GDM1 (cell line): ENCODE measurements around the gene SMARCA1.

Source experiments
- DNase-seq: peaks from one replicate; lab custom pipeline; 2025; lab: John Stamatoyannopoulos, UW

The SMARCA1 gene

DNA sequence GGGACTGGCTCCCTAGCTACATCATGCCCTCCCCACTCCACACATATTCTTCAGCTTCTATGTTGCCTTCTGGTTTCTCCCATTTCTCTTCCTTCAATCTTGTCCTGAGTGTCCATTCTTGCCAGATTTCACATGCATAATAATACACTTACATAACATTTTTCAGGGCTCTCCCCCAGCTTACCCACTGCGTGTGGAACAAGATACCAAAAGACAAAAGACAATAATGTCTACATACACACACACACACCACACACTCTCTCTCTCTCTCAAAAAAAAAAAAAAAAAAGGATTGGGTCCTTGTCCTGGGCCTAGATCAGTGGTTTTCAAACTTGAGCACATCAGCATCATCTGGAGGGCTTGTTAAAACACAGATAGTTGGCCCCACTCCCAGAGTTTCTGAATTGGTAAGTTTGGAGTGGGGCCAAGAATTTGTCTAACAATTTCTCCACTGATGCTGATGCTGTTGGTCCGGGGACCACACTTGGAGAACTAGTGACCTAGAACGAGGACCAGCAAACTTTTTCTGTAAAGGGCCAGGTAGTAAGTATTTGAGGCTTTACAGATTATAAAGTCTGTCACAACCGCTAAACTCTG lies 6.5 kb upstream of the SMARCA1 start:
- DNase-seq, result no peak

GRCh38 chrX:129525896-129526295 lies 2.6 kb upstream of the SMARCA1 start:
- DNase-seq, result no peak

DNA sequence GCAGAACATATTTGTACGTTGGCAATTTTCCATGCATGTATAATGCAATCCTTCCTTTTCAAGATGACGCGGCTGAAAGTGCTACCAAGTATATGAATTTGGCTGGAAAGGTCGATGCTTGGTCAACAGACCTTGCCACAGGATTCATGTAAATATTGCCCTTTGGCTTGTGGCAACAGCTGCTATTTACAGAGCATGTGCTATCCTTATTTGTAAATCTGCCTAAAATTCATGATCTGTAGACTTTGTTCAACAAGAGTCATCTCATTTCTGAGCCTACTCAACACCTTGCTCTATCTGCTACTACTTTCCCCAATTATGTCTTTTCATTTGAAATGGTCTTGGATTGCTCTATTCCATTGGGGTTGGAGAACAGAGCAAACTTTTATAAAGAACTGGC lies 1.9 kb upstream of the SMARCA1 start:
- no peak for DNase-seq

- no peak for DNase-seq
Measured at GRCh38 chrX:129524250-129524850, 1.1 kb upstream of the SMARCA1 start.

GRCh38 chrX:129522184-129523078 lies 859 bp downstream of the SMARCA1 start:
- no peak for DNase-seq

GRCh38 chrX:129520151-129520550 lies 3.1 kb downstream of the SMARCA1 start:
- DNase-seq, result no peak

- DNase-seq, result no peak
Measured at GRCh38 chrX:129516402-129516801, 6.9 kb downstream of the SMARCA1 start.

DNA sequence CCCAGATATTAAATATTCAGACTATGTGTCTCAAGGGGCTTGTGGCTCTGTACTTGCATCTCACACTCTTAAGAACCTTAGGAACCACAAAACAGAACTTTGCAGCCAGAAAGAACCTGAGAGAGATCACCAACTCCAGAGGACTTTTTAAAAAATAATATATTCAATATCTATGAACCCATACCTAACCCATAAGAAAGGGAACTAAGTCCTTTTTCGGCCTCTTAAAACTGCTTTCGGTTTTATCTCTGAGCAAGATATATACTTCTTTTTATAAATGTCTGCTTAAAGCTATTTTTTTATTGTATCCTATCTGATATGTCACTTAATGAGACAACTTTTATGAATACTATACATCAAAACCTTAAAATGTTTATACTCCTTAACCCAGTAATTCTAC lies 10.9 kb downstream of the SMARCA1 start:
- DNase-seq, result no peak

GRCh38 chrX:129511689-129512088 lies 11.6 kb downstream of the SMARCA1 start:
- no peak for DNase-seq

GRCh38 chrX:129510331-129510730 lies 13.0 kb downstream of the SMARCA1 start:
- no peak for DNase-seq

GRCh38 chrX:129497146-129497843 lies 26.0 kb downstream of the SMARCA1 start:
- DNase-seq, result no peak

GRCh38 chrX:129496625-129497024 lies 26.7 kb downstream of the SMARCA1 start:
- DNase-seq, result no peak

DNA sequence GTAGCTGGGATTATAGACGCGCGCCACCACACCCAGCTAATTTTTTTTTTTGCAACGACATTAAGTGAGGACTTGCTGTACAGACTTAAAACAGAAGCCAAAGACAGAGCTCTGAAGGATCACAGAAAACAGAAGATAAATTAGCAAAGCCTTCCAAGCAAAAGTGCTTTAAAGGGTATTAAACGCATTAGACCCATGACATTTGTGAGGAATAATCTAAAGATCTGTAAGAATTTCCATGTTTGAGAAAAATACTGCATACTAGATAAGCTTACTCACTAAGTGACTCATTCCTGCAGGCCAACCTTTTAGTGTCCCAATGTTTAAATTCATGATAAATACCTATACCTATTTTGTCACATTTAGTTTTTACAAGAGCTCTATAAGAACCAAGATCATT lies 27.4 kb downstream of the SMARCA1 start:
- no peak for DNase-seq

GRCh38 chrX:129494887-129495286 lies 28.4 kb downstream of the SMARCA1 start:
- DNase-seq, result no peak

DNA sequence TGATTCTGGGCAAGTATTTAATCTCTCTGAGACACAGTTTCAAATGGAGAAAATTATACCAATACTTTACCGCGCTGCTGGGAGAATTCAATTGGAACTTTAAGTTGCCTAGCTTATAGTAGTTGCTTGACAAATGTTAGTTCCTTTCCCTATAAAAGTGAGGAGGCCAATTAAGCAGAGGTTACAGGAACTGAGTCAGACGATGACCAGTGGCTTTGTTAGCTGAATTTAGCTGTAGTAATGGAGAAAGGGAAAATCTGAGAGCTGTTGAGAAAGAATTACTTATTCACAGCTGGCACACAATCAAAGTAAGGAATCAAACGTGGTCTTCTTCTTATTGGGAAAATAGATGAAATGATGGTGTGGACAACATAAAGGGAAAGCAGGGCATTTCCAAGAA lies 29.6 kb downstream of the SMARCA1 start:
- no peak for DNase-seq

DNA sequence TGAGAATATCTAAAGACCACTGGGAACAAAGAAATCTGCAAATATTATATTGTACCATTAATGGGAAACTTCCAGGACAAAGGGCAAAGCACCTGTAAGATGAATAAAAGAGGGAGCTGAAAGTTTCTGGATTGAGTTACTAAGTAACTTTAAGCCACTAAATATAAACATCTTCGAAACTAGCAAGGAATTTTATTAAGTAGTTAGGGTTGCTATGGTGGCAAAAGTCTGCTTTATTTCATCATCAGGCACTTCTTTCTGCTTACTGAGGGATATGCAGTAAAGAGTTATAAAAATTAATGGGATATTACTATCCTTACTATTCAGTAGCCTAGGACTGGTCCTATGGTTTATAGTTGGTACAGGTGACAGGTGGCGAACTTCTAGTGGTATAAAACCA lies 33.0 kb downstream of the SMARCA1 start:
- DNase-seq, result no peak

GRCh38 chrX:129488359-129488758 lies 34.9 kb downstream of the SMARCA1 start:
- no peak for DNase-seq

GRCh38 chrX:129480889-129481288 lies 42.4 kb downstream of the SMARCA1 start:
- no peak for DNase-seq

GRCh38 chrX:129478516-129478915 lies 44.8 kb downstream of the SMARCA1 start:
- no peak for DNase-seq

DNA sequence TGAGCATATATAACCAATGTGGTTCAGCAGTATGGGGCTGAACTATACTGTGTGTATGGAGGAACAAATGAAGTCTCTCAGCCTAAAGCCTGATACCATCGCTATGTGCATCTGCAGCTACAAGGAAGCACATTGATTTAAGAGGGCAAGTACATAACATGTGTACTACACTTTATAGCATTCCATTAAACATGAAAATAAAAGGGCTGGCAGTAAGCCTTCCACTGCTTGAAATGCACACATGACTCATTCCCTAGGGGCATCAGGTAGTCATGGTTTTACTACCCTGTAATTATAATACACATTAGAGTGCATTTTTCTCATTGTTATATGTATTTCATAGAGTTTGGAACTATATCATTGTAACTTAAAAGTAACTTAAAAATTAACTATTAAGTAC lies 51.2 kb downstream of the SMARCA1 start:
- no peak for DNase-seq

- DNase-seq, result no peak
Measured at GRCh38 chrX:129462707-129463106, 60.6 kb downstream of the SMARCA1 start.

DNA sequence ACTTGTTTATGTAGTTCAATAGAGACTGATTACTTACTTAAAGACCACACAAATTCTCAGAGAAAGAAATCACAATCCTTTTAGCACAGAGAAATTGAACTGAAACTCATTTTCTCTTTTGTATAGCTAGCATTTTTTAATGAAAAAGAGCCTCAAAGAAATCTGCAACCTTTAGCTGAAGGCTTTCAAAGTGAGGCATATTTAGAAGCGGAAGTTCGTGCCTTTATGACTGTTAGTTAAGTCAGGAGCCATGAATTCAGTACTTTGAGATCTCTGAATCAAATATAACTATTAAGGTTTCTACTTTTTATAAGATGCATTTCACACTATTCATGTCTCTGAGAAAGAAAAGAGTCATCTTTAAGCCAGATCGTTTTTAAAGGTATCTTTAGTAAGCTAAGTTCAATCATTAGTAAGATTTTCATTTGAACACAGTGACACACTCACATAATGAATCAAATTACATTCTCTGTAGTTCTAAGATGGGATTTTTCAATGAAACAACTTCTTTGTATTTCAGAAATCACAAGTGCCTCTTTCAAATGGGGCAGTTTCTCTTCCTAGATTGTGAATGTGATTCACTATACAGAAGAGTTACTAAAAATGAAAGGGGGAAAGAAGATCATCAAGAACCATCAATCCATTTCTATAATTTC lies 61.4 kb downstream of the SMARCA1 start:
- no peak for DNase-seq
